ENCODE results near the gene CCR9. TPM values are rescaled to one million over a fixed set of nuclear protein-coding genes. Genes with fewer than 3 reads are reported as not detected.

CCR9 gene
- total RNA-seq, 2 donors from 2014 or later: 0.13 TPM; not detected in 1

DNA sequence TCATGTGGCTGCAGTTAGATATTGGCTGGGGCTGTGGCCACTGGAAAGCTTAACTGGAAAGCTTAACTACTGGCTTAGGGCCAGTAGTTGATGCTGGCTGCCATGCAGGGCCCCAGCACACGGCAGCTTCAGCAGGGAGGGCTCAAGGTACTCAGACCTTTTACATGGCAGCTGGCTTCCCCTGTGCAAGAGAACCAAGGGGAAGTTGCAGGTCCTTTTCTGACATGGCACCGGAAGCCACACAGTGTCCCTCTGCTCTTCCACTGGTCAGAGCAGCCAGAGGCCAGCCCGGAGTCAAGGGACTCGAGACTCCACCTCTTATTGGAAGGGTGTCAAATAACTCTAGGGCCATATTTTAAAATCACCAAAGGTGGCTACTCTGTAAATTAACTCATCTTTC lies 24.5 kb downstream of the CCR9 start:
- TF ChIP-seq, protein P1, sequence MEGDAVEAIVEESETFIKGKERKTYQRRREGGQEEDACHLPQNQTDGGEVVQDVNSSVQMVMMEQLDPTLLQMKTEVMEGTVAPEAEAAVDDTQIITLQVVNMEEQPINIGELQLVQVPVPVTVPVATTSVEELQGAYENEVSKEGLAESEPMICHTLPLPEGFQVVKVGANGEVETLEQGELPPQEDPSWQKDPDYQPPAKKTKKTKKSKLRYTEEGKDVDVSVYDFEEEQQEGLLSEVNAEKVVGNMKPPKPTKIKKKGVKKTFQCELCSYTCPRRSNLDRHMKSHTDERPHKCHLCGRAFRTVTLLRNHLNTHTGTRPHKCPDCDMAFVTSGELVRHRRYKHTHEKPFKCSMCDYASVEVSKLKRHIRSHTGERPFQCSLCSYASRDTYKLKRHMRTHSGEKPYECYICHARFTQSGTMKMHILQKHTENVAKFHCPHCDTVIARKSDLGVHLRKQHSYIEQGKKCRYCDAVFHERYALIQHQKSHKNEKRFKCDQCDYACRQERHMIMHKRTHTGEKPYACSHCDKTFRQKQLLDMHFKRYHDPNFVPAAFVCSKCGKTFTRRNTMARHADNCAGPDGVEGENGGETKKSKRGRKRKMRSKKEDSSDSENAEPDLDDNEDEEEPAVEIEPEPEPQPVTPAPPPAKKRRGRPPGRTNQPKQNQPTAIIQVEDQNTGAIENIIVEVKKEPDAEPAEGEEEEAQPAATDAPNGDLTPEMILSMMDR (IDR thresholded peaks at IDR 0.05): no peak
- Histone ChIP-seq H3K27me3 (no peaks in the 10 kb centered on the region), H3K4me1 (no peaks in the 10 kb centered on the region), H3K27ac (no peak overlapping the region), H3K9me3 (no peaks in the 10 kb centered on the region), H3K36me3 (no peaks in the 10 kb centered on the region), H3K4me3 (no peak overlapping the region), H3K9ac (ENCODE audit: low read depth in 2 of 2, low read length in 2 of 2) (no peak overlapping the region)
- DNase-seq: no peak
- intact Hi-C loops (cut with DNase I): no loop called here

DNA sequence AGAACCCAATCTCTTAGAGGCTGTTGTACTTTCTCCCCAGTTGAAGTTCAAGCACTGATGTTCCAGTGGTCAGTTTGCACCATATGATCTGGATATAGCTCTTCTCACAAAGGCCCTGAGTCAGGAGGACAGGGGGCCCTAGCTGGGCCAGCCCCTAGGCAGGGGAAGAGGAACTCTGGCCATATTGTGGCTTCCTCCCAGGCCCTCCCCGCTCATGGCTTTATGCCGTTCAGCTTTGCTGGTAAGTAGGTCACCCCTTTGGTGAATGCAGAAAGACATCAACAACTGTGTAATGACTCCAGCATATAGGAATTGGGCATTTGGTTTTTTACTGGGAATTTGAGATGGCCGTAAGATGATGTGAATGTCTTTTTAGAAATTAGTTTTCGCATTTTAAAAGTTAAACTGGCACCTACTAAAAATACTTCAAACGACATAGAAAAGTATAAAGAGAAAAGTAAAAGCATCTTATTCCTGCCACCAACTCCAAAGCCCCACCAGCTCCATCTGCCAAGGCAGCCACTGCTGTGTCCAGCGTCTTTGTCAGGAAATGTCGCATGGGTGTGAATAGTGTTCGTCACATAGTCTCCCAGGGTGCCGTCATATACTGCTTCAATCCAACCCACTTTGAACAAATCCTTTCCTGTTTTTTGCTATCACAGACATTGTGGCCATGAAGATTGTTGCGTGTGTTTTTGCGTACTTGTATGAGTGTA lies 25.3 kb downstream of the CCR9 start:
- Histone ChIP-seq H3K4me1 (no peaks in the 10 kb centered on the region), H3K9me3 (no peaks in the 10 kb centered on the region), H3K36me3 (no peaks in the 10 kb centered on the region), H3K27me3 (no peaks in the 10 kb centered on the region), H3K27ac (no peak overlapping the region), H3K4me3 (no peak overlapping the region), H3K9ac (ENCODE audit: low read depth in 2 of 2, low read length in 2 of 2) (no peak overlapping the region)
- TF ChIP-seq, protein P1 (IDR thresholded peaks at IDR 0.05): no peak
- intact Hi-C loops (cut with DNase I): no loop called here
- no peak for DNase-seq

DNA sequence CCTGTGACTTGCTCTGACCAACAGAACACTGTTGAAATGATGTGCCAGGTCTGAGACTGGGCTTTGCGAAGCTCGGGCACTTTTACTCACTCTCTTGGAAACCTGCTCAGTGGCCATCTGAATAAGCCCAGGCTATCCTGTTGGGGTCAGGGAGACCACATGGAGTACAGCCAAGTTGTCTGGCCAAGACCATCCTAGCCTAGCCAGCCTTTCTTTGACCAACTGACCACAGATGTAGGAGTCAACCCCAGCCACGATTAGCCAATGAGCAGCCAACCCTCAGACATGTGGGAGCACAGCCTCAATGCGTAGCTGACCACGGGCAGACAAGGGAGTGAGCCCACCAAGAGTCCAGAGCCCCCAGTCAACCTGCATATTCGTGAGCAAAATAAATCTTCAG lies 26.1 kb downstream of the CCR9 start:
- no peak for DNase-seq
- intact Hi-C loops (cut with DNase I): no loop called here
- no peak overlapping the region for H3K4me3 ChIP-seq

DNA sequence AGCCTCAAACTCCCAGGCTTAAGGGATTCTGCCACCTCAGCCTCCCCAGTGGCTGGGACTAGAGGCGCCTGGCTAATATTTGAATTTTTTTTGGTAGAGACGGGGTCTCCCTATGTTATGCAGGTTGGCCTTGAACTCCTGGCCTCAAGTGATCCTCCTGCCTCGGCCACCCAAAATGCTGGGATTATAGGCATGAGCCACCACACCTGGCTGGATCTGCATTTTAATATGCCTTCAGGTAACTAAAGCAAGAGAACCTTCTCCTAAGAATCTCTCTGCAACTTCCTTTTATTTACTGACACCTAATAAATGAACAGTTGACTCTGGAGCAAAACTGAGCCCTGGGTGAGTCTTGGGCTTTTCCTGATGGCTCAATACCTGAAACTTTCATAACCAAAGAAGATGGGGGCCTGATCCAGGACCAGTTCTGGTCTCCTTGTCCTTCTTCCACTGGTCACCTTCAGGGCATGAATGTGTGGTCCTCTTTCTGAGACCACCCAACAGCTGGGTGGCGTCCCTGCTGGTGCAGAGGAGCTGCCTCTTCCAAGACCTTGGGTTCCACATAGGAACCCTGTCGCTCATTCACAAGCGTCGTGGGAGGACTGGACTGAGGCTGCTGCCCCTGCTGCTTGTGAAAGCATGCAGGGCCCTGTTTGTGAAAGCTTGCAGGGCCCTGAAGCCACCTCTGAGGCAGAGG lies 28.2 kb downstream of the CCR9 start:
- intact Hi-C loops (cut with DNase I): no loop called here
- Histone ChIP-seq H3K27me3 (no peaks in the 10 kb centered on the region), H3K27ac (no peak overlapping the region), H3K4me3 (no peak overlapping the region), H3K9ac (ENCODE audit: low read depth in 2 of 2, low read length in 2 of 2) (no peak overlapping the region), H3K36me3 (no peaks in the 10 kb centered on the region), H3K9me3 (no peaks in the 10 kb centered on the region), H3K4me1 (no peaks in the 10 kb centered on the region)
- TF ChIP-seq, protein P1 (IDR thresholded peaks at IDR 0.05): no peak
- DNase-seq: no peak

More for the DNA sequence above, 26.1 kb downstream of the CCR9 start:
- Histone ChIP-seq H3K9me3 (no peaks in the 10 kb centered on the region), H3K9ac (ENCODE audit: low read depth in 2 of 2, low read length in 2 of 2) (no peak overlapping the region), H3K4me1 (no peaks in the 10 kb centered on the region), H3K36me3 (no peaks in the 10 kb centered on the region), H3K27me3 (no peaks in the 10 kb centered on the region), H3K27ac (no peak overlapping the region)
- TF ChIP-seq, protein P1 (IDR thresholded peaks at IDR 0.05): no peak

DNA sequence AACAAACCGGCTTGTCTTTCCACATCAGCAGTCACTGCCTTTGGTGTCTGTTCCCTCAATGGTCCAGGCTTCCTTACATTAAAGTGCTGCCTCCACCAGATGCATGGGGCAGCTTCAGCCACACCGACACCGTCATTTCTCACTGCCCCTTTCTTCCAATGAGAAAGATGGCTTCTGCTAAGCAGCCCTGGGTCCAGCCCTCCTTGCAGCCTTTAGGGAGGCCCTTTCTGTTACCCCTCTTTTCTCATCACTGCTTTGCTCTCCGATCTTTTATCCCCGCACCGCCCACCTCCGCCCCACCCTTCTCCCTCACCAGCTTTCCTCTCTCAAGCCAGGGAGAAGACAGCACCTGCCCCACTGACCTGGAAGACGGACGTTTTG lies 28.7 kb downstream of the CCR9 start:
- no peaks in the 10 kb centered on the region for H3K36me3 ChIP-seq
- H3K9me3 ChIP-seq: no peaks in the 10 kb centered on the region
- DNase-seq: no peak
- TF ChIP-seq, protein P1 (IDR thresholded peaks at IDR 0.05): no peak
- H3K4me3 ChIP-seq: no peak overlapping the region
- no peak overlapping the region for H3K9ac ChIP-seq (ENCODE audit: low read depth in 2 of 2, low read length in 2 of 2)
- intact Hi-C loops (cut with DNase I): no loop called here
- H3K27me3 ChIP-seq: no peaks in the 10 kb centered on the region
- no peak overlapping the region for H3K27ac ChIP-seq
- no peaks in the 10 kb centered on the region for H3K4me1 ChIP-seq

Data from colonic mucosa (tissue), 4 donors.